T-helper 2 cell treated with Interferon-gamma antibody and Interleukin-4, amounts not matched to agents 100 ng/mL and 5 ng/mL, for 36 hours (primary cell): ENCODE data around the gene MED12L. TPM values are rescaled to one million over a fixed set of nuclear protein-coding genes. Genes with fewer than 3 reads are reported as not detected.

Experiments used
- intact Hi-C: fragments of 100-400 bp; cut with micrococcal nuclease; formaldehyde crosslinking; loops from one replicate; pipeline ENCODE4 v1.15.1; 2023
- total RNA-seq: library from RNA; stranded (reverse); gene quantifications from 2 replicates; pipeline ENCODE4 v1.2.3, GENCODE V29; 2022

Gene MED12L
- total RNA-seq, 1 donor from 2014 or later = 1.8 TPM

DNA sequence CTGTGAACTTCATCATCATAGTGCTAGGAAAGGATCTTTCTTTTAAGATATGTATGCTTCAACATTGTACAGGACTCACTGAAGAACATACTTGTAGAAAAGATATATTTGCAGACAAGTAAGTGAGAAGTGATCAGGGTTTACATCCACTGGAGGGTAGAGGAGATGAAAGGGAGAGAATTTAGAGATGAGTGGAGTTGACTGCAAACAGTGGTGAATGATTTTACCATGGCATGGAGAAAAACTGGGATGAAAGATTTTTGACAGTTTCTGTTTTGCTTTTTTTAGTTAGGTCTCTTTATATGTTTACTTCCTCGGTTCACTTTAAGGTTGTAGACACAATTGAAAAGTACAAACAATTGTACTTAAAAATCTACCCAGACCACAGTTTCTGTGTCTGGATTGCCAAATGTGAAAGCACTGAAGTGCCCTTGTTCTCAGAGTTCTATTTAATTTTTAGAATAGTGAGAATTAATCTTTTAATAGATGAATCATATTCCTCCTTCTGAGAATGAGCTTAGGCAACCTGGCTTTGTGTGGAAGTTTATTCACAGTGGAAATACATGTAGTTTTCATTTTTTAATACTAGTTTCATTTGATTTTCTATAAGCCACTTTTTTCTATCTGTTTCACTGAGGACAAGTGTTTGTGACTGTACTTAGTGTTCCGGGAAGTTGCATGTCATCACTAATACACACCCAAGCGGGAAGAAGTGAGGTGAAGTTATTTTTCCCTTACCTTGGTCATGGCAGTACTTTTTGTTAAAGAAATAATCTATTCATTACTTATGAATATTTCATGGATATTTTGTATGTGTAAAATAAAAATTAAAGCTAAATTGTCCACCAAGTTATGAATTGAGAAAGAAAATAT lies 119.3 kb downstream of the MED12L start:
- intact Hi-C loops = loop anchor here (2.0 to 5.0 kb wide), 6 partner anchors 64 to 1632 kb away; no protein-coding TSS in a partner anchor

DNA sequence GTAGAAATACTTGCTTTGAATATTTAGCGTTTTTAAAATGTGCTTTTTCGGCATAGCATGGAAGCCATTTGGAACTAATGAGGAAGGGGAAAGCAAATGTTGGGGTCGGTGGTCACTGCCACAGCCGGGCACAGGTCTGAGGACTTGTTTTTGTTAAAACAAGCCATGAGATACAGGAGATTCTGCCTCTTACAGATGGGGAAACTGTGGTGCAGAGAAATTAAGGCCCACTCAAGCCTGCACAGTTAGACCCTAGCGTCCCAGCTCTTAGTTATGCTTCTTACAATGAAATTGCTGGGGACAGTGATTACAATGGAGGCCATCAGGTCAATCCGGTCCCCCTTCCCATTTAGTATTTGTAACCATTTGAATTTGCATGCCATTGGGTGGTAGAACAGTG lies 120.0 kb downstream of the MED12L start:
- intact Hi-C loops = loop anchor here (2.0 kb wide), 2 partner anchors 63 to 77 kb away; no protein-coding TSS in a partner anchor

DNA sequence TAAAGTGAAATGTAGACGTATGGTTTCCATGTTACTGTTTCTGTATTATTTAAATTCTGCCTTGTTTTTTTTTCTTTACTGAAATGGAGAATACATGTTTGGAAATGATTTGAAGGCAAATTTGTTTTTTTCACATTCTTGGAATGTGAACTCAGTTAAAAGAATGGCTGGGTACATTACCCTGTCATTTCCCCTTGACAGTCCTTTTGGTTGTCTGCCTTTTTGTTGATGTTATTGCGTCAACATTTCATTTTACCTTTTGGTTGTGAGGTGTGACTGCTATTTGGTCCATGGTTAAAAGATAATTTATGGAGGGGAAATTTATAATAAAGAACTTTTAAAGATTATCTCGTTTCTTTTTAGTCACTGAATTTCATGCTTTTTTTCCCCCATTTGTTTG lies 120.7 kb downstream of the MED12L start:
- intact Hi-C loops = no loop called here

GRCh38 chr3:151209654-151210053 lies 124.2 kb downstream of the MED12L start:
- intact Hi-C loops = loop anchor here (1.0 to 2.0 kb wide), 3 partner anchors 7 to 27 kb away; no protein-coding TSS in a partner anchor

DNA sequence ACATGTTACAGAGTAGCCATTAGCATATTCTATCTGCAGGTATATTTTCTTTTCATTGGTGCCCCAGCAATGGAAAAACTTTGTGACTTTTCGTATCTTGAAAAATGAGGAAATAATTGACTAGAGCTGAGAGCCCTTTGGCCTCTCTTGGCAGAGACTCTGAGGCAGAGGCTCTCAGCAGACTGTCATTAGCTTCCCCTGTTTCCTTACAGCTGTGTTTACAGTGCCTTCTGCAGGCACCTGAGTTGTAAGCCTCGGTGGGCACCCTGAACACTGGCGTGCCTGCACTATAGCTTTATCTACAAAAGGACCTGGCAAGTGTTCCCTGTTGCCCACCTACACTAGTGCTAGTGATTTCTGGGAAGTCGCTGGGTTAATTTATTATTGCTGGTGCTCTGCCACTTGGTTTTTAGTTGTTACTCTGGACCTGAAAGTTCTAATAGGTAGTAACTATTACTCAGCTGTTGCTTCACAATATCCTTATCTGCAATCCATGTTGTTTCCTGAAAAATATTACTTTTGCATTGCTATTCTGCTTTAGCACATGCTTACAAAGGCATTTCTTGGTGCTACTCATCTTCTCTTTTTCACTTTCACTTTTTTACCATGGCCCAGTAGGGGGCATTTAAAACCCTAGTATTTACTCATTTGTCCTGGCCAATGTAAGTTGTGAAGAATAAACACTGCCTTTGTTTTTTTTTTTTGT lies 125.4 kb downstream of the MED12L start:
- intact Hi-C loops = loop anchor here (1.0 to 2.0 kb wide), 2 partner anchors 9 to 28 kb away; no protein-coding TSS in a partner anchor

GRCh38 chr3:151213151-151213550 lies 127.7 kb downstream of the MED12L start:
- intact Hi-C loops = no loop called here

DNA sequence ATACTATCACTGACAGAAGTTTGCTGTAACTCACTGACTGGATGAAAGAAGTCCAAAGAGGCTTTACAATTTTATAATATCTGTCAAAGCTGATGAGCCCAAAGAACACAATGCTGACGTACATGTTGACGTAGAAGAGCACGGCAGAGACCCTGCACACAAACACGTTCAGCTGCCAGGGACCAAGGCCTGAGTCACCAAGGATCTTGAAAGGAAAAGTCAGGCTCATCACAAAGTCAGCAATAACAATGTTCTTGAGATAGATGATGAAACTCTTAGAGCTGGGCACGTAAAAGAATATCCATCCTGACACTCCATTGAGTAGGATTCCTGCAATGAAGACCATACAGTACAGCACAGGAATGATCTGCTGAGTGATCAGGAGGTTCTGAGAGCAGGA lies 128.4 kb downstream of the MED12L start:
- intact Hi-C loops = no loop called here

DNA sequence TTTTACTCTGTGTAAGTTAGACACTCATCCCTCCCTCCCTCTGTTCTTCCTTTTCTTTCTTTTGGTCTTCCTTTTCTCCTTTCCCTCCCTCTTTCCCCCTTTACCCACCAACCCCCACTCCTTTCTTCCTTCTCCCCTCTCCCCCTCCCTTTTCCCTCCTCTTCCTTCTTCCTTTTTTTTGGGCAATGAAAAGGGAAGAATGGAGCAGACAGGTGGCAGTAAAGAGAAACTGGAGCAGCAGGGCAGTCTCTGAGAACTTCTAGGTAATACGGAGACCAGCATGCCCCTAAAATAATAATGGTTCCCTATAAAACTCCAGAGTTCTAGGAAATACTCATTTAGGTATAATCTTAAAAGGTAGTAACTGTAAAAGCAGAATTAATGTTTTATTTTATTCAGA lies 129.0 kb downstream of the MED12L start:
- intact Hi-C loops = no loop called here

DNA sequence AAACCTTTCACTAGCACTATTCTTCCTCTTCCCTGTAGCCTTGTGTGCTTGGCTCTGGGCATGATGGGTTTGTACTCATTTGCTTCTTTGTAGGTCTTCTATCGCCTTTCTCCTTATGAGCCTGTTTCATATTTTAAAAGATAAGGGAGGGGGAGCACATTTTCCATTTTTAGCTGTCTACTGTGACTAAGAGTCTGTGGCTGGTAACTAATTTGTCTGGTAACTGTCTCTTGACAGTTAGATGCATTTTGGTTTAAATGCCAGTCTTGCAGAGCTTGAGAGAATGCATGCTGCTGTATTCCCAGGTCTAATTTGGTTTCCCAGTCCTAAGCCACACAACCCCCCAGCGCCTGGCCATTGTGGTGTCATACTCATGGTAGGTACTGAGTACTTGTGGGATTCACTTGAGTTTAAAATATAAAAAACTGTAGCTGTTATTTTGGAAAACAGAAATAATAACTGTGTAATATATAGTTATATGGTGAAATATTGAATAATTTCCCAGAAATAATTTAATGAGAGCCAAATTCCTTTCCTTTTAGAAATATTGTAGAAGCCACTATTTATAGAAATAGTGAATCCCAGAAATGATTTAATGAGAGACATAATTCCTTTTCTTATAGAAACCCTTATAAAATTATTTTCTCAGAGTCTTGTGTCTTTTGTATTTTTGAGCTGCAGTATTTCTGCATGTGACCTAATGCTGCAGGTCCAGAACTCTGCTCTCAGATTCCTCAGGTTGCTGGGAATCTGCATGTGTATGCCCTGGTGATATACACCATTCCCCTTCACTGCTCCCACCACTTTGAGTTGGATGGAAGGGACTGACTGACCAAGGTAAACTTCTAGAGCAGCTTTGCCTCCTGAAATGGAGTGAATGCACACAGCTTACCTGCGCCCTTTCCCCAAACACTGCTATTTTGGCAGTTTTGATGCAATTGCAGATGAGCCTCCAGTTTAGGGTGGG lies 131.5 kb downstream of the MED12L start:
- intact Hi-C loops = no loop called here

DNA sequence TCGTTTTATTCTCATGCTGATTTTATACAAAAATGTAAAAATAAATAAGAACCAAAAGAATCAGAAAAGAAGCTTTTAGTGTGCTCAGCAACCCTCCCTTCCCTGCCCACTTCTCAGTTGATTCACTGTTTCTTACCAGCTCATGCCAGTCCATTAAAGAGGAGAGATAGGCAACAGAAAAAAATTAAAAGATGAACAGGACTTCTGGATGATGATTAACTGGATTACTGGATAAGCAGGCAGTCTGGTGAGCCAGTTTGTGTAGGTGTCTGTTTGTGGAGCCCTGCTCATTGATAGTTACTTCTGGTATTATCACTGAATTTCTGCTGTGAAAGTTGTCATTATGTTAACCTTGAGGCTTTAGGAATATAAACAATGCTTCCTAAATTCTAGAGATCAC lies 132.7 kb downstream of the MED12L start:
- intact Hi-C loops = no loop called here

DNA sequence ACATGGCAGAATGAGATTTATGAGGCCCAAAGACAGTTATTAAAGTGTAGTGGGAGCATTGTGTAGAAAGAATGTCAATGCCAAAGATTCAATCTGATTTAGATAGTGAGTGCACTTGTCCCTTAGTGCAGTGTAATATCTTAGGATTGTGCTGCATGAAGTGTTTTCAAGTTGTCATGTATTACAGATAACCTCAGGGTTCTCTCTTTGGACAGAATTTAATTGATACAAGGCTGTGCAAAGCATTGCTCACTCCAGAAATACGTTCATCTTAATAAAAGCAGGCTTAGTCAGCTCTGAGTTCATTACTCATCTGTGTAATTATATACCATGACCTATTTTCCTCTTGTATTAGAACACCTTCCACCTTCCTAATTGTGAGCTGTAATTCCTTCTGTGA lies 133.6 kb downstream of the MED12L start:
- intact Hi-C loops = no loop called here

- intact Hi-C loops = no loop called here
Measured at GRCh38 chr3:151224268-151224866, 138.9 kb downstream of the MED12L start.

GRCh38 chr3:151225040-151225975 lies 139.8 kb downstream of the MED12L start:
- intact Hi-C loops = loop anchor here (5.0 kb wide), 2 partner anchors 242 to 612 kb away; no protein-coding TSS in a partner anchor

DNA sequence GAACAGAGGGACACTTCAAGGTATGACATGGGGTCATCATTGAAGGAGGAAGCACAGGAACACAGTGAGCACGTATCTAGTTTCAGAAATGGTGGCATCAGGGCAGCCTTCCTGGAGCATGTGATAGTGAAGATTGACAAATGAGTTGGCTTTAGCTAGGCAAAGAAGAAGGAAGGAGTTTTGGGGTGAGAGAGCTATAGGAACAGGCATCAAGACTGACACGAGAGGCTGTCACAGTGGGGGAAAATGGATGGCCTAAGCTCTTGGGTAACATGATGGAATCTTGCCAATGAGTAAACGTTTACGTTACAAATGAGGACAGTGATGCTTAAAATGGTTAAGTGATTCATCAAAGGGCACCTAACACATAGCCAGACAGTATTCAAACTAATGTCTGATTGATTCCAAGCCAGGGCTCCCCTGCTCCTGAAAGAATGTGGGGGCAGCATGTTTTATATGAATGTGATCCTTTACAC lies 140.7 kb downstream of the MED12L start:
- intact Hi-C loops = loop anchor here (2.0 to 5.0 kb wide), 4 partner anchors 23 to 693 kb away; partner anchors contain the start of gene GPR171

DNA sequence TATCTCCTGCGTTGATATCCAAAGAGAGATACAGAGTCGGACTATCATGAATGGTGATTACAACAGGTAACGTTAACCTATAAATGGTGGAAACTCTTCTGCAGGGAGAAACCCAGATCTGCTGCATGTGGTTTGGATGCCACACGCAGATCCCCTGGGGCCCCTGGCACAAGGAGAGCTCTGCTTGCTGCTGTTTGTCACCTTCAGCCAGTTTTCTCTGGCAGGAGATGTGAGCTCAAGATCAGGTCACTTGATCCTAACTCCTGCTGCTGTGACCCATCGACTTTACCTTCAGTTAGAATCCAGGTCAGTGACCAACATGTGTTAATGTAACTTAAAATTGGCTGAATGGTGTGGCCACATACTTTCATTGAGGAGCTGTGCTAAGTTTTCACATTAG lies 141.4 kb downstream of the MED12L start:
- intact Hi-C loops = loop anchor here (1.0 to 5.0 kb wide), 8 partner anchors 18 to 692 kb away; partner anchors contain the start of gene GPR171

GRCh38 chr3:151227266-151227806 lies 141.9 kb downstream of the MED12L start:
- intact Hi-C loops = loop anchor here (1.0 to 5.0 kb wide), 8 partner anchors 18 to 691 kb away; partner anchors contain the start of gene GPR171

GRCh38 chr3:151227807-151228665 lies 142.6 kb downstream of the MED12L start:
- intact Hi-C loops = loop anchor here (1.0 to 5.0 kb wide), 8 partner anchors 19 to 691 kb away; partner anchors contain the start of gene GPR171

DNA sequence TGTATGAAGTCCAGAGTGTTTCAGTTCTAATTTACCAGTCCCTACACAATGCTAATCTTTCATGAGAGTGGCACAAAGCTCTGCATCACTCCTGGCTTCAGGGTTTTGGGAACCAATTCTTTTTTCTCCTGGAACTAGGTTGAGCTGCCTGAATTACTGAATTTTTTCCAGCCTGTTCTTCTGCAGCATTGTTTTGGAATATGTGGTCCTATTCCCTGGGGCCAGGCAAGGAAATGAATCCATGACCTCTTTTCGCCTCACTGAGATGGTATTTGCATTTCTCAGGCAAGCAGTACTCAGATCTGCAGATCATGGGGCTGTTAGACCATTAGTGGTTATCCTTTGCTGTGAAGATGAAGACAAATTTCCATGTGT lies 143.2 kb downstream of the MED12L start:
- intact Hi-C loops = loop anchor here (5.0 kb wide), 2 partner anchors 239 to 609 kb away; no protein-coding TSS in a partner anchor
